Left lung (tissue), 10 donors: ENCODE results near the gene MUC2. TPM values are rescaled to one million over a fixed set of nuclear protein-coding genes. Genes with fewer than 3 reads are reported as not detected.

ENCODE experiments used
- ATAC-seq: fragments of 200-7000 bp; cut with Tn5 transposase; one replicate; pipeline ENCODE4 v1.9.1; 2020; ENCODE audit warnings: moderate library complexity
- DNase-seq, 4 donors: peaks; one replicate each; pipeline ENCODE4 v3.0.0-alpha.2; 2013 to 2020
- H3K27ac ChIP-seq, 2 donors: fragments of 200-600 bp; sonication (generic) in 1 of 2; one replicate each; pipeline versions ENCODE4 v1.5.0 to v1.8.0; 2020 to 2021
- H3K27me3 ChIP-seq, 2 donors: fragments of 200-600 bp; sonication (generic) in 1 of 2; one replicate each; pipeline versions ENCODE4 v1.5.0 to v1.8.0; 2020 to 2021
- H3K36me3 ChIP-seq, 2 donors: fragments of 200-600 bp; sonication (generic) in 1 of 2; one replicate each; pipeline versions ENCODE4 v1.5.0 to v1.8.0; 2020 to 2021
- H3K4me1 ChIP-seq, 2 donors: fragments of 200-600 bp; one replicate each; pipeline ENCODE4 v1.8.0; 2021
- H3K4me3 ChIP-seq, 2 donors: fragments of 200-600 bp; sonication (generic) in 1 of 2; one replicate each; pipeline versions ENCODE4 v1.5.0 to v1.8.0; 2020 to 2021; ENCODE audit warnings: mild to moderate bottlenecking in 1 of 2
- H3K9me3 ChIP-seq, 2 donors: fragments of 200-600 bp; sonication (generic) in 1 of 2; one replicate each; pipeline versions ENCODE4 v1.5.0 to v1.8.0; 2020 to 2021
- CTCF ChIP-seq, 2 donors: fragments of 200-600 bp; sonication (generic) in 1 of 2; IDR thresholded peaks; one replicate each; pipeline versions ENCODE4 v1.5.0 to v1.8.0; 2021; ENCODE audit warnings: antibody characterized with exemption in 2 of 2
- intact Hi-C, 2 donors: fragments of 100-400 bp; cut with DNase I; formaldehyde crosslinking; loops; one replicate each; pipeline versions ENCODE4 v1.11.2 to v1.14.2; 2022
- polyA plus RNA-seq, 6 donors: library from polyadenylated mRNA; unstranded; fragments of 120-200 nt; gene quantifications; one replicate each; pipeline ENCODE4 v1.2.1, GENCODE V29; 2013; ENCODE audit not compliant: insufficient read length in 6 of 6
- total RNA-seq, 2 donors: library from RNA; stranded (reverse); fragmentation: NEBNext Ultra II Directional; extraction: Animal tissue kit (Norgen Biotek cat#: 25700); gene quantifications; one replicate each; pipeline ENCODE4 v1.2.1, GENCODE V29; 2021
- donor health status: DM: no; HTN: yes; CAD: no.
- donor health status: DM: no; HTN: no; CAD: no.

Gene MUC2
- total and polyA plus RNA-seq, 8 donors: 0.02 to 0.03 (median 0.03) TPM; not detected in 3

GRCh38 chr11:1076061-1076665 lies 1.5 kb downstream of the MUC2 start:
- Histone ChIP-seq H3K27me3 (peaks cover 0 to 16% of the 10 kb centered on the region in 2 donors), H3K9me3 (no peaks in the 10 kb centered on the region), H3K27ac (no peak overlapping the region), H3K4me3 (no peak overlapping the region), H3K36me3 (no peaks in the 10 kb centered on the region), H3K4me1 (peaks cover 3 to 17% of the 10 kb centered on the region in 2 donors)
- TF ChIP-seq CTCF (IDR thresholded peaks at IDR 0.05): no peak
- ATAC-seq: no peak
- intact Hi-C loops: no loop called here
- peak in 1 of 4 donors; percentile 61 for DNase-seq

- Histone ChIP-seq H3K27ac (no peak overlapping the region), H3K9me3 (no peaks in the 10 kb centered on the region), H3K27me3 (peaks cover 0 to 23% of the 10 kb centered on the region in 2 donors), H3K36me3 (no peaks in the 10 kb centered on the region), H3K4me3 (no peak overlapping the region), H3K4me1 (peaks cover 3 to 17% of the 10 kb centered on the region in 2 donors)
- ATAC-seq (no peak), DNase-seq (no peak)
- intact Hi-C loops: no loop called here
- TF ChIP-seq CTCF (IDR thresholded peaks at IDR 0.05): no peak
Measured at GRCh38 chr11:1077033-1077416, 2.4 kb downstream of the MUC2 start.

DNA sequence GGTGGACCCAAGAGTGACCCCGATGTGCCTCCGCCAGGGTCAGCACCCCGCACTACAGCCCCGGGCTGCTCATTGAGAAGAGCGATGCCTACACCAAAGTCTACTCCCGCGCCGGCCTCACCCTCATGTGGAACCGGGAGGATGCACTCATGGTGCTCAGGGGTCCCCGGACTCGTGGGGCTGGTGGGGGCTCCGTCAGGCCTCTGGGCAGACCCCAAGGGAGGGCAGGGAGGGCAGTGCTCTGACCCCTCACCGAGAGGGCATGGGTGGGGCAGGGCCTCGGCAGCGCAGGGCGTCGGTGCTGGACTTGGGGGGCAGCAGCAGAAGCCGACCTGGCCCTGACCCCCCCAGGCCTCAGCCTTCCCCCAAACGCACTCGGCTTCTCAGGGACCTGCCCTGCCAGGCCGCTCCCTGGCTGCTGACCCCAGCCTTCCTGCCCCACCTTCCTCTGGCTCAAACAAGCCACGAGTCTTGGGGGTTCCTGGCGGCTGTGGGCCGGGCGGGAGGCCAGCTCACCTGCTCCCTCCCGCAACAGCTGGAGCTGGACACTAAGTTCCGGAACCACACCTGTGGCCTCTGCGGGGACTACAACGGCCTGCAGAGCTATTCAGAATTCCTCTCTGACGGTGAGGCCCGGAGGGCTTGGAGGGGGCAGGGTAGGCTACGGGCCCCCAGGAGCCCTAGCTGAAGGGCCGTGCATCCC lies 2.9 kb downstream of the MUC2 start:
- H3K27me3 ChIP-seq: peaks cover 0 to 28% of the 10 kb centered on the region in 2 donors
- no peak for TF ChIP-seq CTCF (IDR thresholded peaks at IDR 0.05)
- DNase-seq (peak in 2 of 4 donors; percentile 29 to 73), ATAC-seq (no peak)
- no peak overlapping the region for H3K4me3 ChIP-seq
- no peaks in the 10 kb centered on the region for H3K9me3 ChIP-seq
- H3K4me1 ChIP-seq: peaks cover 3 to 16% of the 10 kb centered on the region in 2 donors
- no peaks in the 10 kb centered on the region for H3K36me3 ChIP-seq
- H3K27ac ChIP-seq: no peak overlapping the region
- intact Hi-C loops: no loop called here

- no peak for ATAC-seq
- TF ChIP-seq CTCF (IDR thresholded peaks at IDR 0.05): no peak
- DNase-seq: peak in 1 of 4 donors; percentile 75
- Histone ChIP-seq H3K27me3 (peaks cover 0 to 35% of the 10 kb centered on the region in 2 donors), H3K27ac (no peak overlapping the region), H3K36me3 (no peaks in the 10 kb centered on the region), H3K4me3 (no peak overlapping the region), H3K9me3 (no peaks in the 10 kb centered on the region), H3K4me1 (peaks cover 3 to 10% of the 10 kb centered on the region in 2 donors)
- intact Hi-C loops: no loop called here
Measured at GRCh38 chr11:1078191-1078601, 3.5 kb downstream of the MUC2 start.

- peaks cover 0 to 64% of the 10 kb centered on the region in 2 donors for H3K27me3 ChIP-seq
- peak in 2 of 4 donors; percentile 27 to 77 for DNase-seq
- H3K4me1 ChIP-seq: no peaks in the 10 kb centered on the region
- H3K9me3 ChIP-seq: no peaks in the 10 kb centered on the region
- intact Hi-C loops: no loop called here
- ATAC-seq: no peak
- no peak for TF ChIP-seq CTCF (IDR thresholded peaks at IDR 0.05)
- no peak overlapping the region for H3K27ac ChIP-seq
- no peak overlapping the region for H3K4me3 ChIP-seq
- H3K36me3 ChIP-seq: no peaks in the 10 kb centered on the region
Measured at GRCh38 chr11:1081601-1082311, 7.1 kb downstream of the MUC2 start.
